SK-N-SH (cell line): Measurements from ENCODE around the gene SECISBP2L.

ENCODE experiments used
- EZH2phosphoT487 ChIP-seq: fragments of 200-600 bp; sonication (generic); IDR thresholded peaks from 2 replicates; pipeline ENCODE4 v1.6.1; 2017; ENCODE audit warnings: low read depth, mixed run types, mild to moderate bottlenecking, antibody characterized with exemption, moderate library complexity, borderline replicate concordance
- GABPA ChIP-seq: IDR thresholded peaks from 2 replicates; pipeline ENCODE4 v1.4.0; 2012; ENCODE audit warnings: low read depth, mild to moderate bottlenecking
- MXI1 ChIP-seq: IDR thresholded peaks from 2 replicates; pipeline ENCODE4 v1.6.1; 2012; ENCODE audit warnings: mild to moderate bottlenecking, low read depth, low read length, improper control_type of control experiment
- POLR2AphosphoS5 ChIP-seq: IDR thresholded peaks from 2 replicates; pipeline ENCODE4 v1.6.1; 2012; ENCODE audit warnings: low read depth, low read length
- RCOR1 ChIP-seq: fragments of 150-350 bp; IDR thresholded peaks from 2 replicates; pipeline ENCODE4 v1.6.1; 2017; ENCODE audit warnings: antibody characterized with exemption, low read length
- RFX5 ChIP-seq: IDR thresholded peaks from 2 replicates; pipeline ENCODE4 v1.6.1; 2012; ENCODE audit warnings: mild to moderate bottlenecking, improper control_type of control experiment, low read length
- TAF1 ChIP-seq: IDR thresholded peaks from 2 replicates; pipeline ENCODE4 v1.6.1; 2012; ENCODE audit warnings: low read depth, mild to moderate bottlenecking, low read length, moderate library complexity, borderline replicate concordance
- TEAD4 ChIP-seq: IDR thresholded peaks from 2 replicates; pipeline ENCODE4 v1.4.0; 2012; ENCODE audit warnings: mild to moderate bottlenecking, borderline replicate concordance; ENCODE audit not compliant: insufficient read depth
- TF ChIP-seq, protein P1 (sequence below): fragments of 200-600 bp; sonication (generic); IDR thresholded peaks from 2 replicates; pipeline ENCODE4 v1.6.1; 2017; ENCODE audit warnings: antibody characterized with exemption, mild to moderate bottlenecking, moderate library complexity
- TF ChIP-seq, protein P2 (sequence below): IDR thresholded peaks from 2 replicates; pipeline ENCODE4 v1.4.0; 2012; ENCODE audit warnings: low read depth
- TF ChIP-seq, protein P3 (sequence below): IDR thresholded peaks from 2 replicates; pipeline ENCODE4 v1.6.1; 2012; ENCODE audit warnings: mild to moderate bottlenecking, low read depth, low read length, moderate library complexity

DNA sequence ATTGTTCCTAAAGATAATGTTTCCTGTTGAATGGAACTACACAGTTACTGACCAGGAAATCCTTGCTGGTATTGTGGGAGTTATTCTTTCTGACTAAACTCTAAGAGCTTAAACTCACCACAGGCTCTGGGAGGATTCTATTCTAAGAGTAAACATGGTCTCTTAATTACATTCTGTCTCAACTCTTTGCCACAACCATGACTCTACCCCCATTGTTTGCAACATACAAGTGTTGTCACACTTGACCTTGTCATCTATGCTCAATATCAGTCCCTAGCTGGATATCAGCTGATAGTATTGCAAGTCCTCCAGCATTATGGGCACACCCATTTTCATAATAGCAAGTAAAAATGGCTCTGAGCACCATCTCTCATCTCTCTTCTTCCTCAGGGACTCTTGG, 29.6 kb upstream of the SECISBP2L start:
- TF ChIP-seq RFX5 (no peak), GABPA (no peak), TAF1 (no peak), EZH2phosphoT487 (no peak), RCOR1 (no peak), MXI1 (no peak), POLR2AphosphoS5 (no peak), TEAD4 (no peak)
- TF ChIP-seq, protein P1, sequence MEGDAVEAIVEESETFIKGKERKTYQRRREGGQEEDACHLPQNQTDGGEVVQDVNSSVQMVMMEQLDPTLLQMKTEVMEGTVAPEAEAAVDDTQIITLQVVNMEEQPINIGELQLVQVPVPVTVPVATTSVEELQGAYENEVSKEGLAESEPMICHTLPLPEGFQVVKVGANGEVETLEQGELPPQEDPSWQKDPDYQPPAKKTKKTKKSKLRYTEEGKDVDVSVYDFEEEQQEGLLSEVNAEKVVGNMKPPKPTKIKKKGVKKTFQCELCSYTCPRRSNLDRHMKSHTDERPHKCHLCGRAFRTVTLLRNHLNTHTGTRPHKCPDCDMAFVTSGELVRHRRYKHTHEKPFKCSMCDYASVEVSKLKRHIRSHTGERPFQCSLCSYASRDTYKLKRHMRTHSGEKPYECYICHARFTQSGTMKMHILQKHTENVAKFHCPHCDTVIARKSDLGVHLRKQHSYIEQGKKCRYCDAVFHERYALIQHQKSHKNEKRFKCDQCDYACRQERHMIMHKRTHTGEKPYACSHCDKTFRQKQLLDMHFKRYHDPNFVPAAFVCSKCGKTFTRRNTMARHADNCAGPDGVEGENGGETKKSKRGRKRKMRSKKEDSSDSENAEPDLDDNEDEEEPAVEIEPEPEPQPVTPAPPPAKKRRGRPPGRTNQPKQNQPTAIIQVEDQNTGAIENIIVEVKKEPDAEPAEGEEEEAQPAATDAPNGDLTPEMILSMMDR: no peak
- TF ChIP-seq, protein P2, sequence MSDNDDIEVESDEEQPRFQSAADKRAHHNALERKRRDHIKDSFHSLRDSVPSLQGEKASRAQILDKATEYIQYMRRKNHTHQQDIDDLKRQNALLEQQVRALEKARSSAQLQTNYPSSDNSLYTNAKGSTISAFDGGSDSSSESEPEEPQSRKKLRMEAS: no peak
- TF ChIP-seq, protein P3, sequence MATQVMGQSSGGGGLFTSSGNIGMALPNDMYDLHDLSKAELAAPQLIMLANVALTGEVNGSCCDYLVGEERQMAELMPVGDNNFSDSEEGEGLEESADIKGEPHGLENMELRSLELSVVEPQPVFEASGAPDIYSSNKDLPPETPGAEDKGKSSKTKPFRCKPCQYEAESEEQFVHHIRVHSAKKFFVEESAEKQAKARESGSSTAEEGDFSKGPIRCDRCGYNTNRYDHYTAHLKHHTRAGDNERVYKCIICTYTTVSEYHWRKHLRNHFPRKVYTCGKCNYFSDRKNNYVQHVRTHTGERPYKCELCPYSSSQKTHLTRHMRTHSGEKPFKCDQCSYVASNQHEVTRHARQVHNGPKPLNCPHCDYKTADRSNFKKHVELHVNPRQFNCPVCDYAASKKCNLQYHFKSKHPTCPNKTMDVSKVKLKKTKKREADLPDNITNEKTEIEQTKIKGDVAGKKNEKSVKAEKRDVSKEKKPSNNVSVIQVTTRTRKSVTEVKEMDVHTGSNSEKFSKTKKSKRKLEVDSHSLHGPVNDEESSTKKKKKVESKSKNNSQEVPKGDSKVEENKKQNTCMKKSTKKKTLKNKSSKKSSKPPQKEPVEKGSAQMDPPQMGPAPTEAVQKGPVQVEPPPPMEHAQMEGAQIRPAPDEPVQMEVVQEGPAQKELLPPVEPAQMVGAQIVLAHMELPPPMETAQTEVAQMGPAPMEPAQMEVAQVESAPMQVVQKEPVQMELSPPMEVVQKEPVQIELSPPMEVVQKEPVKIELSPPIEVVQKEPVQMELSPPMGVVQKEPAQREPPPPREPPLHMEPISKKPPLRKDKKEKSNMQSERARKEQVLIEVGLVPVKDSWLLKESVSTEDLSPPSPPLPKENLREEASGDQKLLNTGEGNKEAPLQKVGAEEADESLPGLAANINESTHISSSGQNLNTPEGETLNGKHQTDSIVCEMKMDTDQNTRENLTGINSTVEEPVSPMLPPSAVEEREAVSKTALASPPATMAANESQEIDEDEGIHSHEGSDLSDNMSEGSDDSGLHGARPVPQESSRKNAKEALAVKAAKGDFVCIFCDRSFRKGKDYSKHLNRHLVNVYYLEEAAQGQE: no peak
